Measurements from ENCODE around the gene ZMIZ1.

The ZMIZ1 gene

GRCh38 chr10:79249186-79250121 is 180.7 kb downstream of the ZMIZ1 start:
- H3K36me3 ChIP-seq = peaks cover 47% of the 10 kb centered on the region
- no peak for TF ChIP-seq Cebpa-rat (IDR thresholded peaks at IDR 0.05)
- H3K9me3 ChIP-seq = no peaks in the 10 kb centered on the region
- H4K20me1 ChIP-seq = peaks cover 100% of the 10 kb centered on the region
- peak overlapping the region; percentile 95 for H3K9ac ChIP-seq
- peak overlapping the region; percentile 97 for H3K4me2 ChIP-seq
- H3K4me3 ChIP-seq = peak overlapping the region; percentile 87; the same call in 1 of the 2 replicates
- peaks cover 98% of the 10 kb centered on the region for H3K4me1 ChIP-seq
- peak overlapping the region; percentile 98 for H3K27ac ChIP-seq
- no peaks in the 10 kb centered on the region for H3K27me3 ChIP-seq

- Histone ChIP-seq H3K27ac (peak overlapping the region; percentile 98), H3K27me3 (no peaks in the 10 kb centered on the region), H3K4me2 (peak overlapping the region; percentile 97), H4K20me1 (peaks cover 100% of the 10 kb centered on the region), H3K4me1 (peaks cover 95% of the 10 kb centered on the region), H3K9ac (peak overlapping the region; percentile 95; the same call in 1 of the 2 replicates), H3K9me3 (no peaks in the 10 kb centered on the region), H3K36me3 (peaks cover 56% of the 10 kb centered on the region), H3K4me3 (no peak overlapping the region)
- TF ChIP-seq Cebpa-rat (IDR thresholded peaks at IDR 0.05) = no peak
Measured at GRCh38 chr10:79250259-79250658, 181.5 kb downstream of the ZMIZ1 start.

GRCh38 chr10:79252450-79252849 is 183.7 kb downstream of the ZMIZ1 start:
- Histone ChIP-seq H3K4me2 (no peak overlapping the region), H3K27me3 (no peaks in the 10 kb centered on the region), H3K4me1 (peaks cover 74% of the 10 kb centered on the region), H3K9me3 (no peaks in the 10 kb centered on the region), H3K4me3 (no peak overlapping the region), H3K36me3 (peaks cover 71% of the 10 kb centered on the region), H4K20me1 (peaks cover 100% of the 10 kb centered on the region), H3K9ac (no peak overlapping the region), H3K27ac (no peak overlapping the region)
- no peak for TF ChIP-seq Cebpa-rat (IDR thresholded peaks at IDR 0.05)

GRCh38 chr10:79252971-79253370 is 184.2 kb downstream of the ZMIZ1 start:
- no peak for TF ChIP-seq Cebpa-rat (IDR thresholded peaks at IDR 0.05)
- Histone ChIP-seq H3K9ac (no peak overlapping the region), H3K4me2 (no peak overlapping the region)

GRCh38 chr10:79253704-79254103 is 184.9 kb downstream of the ZMIZ1 start:
- peaks cover 100% of the 10 kb centered on the region for H4K20me1 ChIP-seq
- peaks cover 84% of the 10 kb centered on the region for H3K36me3 ChIP-seq
- H3K4me2 ChIP-seq = no peak overlapping the region
- H3K4me1 ChIP-seq = peaks cover 69% of the 10 kb centered on the region
- no peaks in the 10 kb centered on the region for H3K27me3 ChIP-seq
- H3K9me3 ChIP-seq = no peaks in the 10 kb centered on the region
- H3K4me3 ChIP-seq = no peak overlapping the region
- TF ChIP-seq Cebpa-rat (IDR thresholded peaks at IDR 0.05) = no peak
- peak overlapping the region; percentile 38; the same call in 1 of the 2 replicates for H3K27ac ChIP-seq
- H3K9ac ChIP-seq = no peak overlapping the region

More at GRCh38 chr10:79252971-79253370, 184.2 kb downstream of the ZMIZ1 start:
- no peaks in the 10 kb centered on the region for H3K9me3 ChIP-seq
- H3K4me3 ChIP-seq = no peak overlapping the region
- peaks cover 76% of the 10 kb centered on the region for H3K36me3 ChIP-seq
- H3K27me3 ChIP-seq = no peaks in the 10 kb centered on the region
- H4K20me1 ChIP-seq = peaks cover 100% of the 10 kb centered on the region
- no peak overlapping the region for H3K27ac ChIP-seq
- peaks cover 72% of the 10 kb centered on the region for H3K4me1 ChIP-seq

GRCh38 chr10:79254333-79255006 is 185.7 kb downstream of the ZMIZ1 start:
- Histone ChIP-seq H3K27ac (peak overlapping the region; percentile 38; the same call in 1 of the 2 replicates), H3K4me3 (no peak overlapping the region), H4K20me1 (peaks cover 100% of the 10 kb centered on the region), H3K27me3 (no peaks in the 10 kb centered on the region), H3K4me2 (no peak overlapping the region), H3K9me3 (no peaks in the 10 kb centered on the region), H3K9ac (no peak overlapping the region), H3K36me3 (peaks cover 91% of the 10 kb centered on the region), H3K4me1 (peaks cover 69% of the 10 kb centered on the region)
- no peak for TF ChIP-seq Cebpa-rat (IDR thresholded peaks at IDR 0.05)

- H3K9ac ChIP-seq = no peak overlapping the region
- peaks cover 68% of the 10 kb centered on the region for H3K4me1 ChIP-seq
- no peak overlapping the region for H3K4me2 ChIP-seq
- H3K27me3 ChIP-seq = no peaks in the 10 kb centered on the region
- no peak overlapping the region for H3K27ac ChIP-seq
- no peak overlapping the region for H3K4me3 ChIP-seq
- no peaks in the 10 kb centered on the region for H3K9me3 ChIP-seq
- no peak for TF ChIP-seq Cebpa-rat (IDR thresholded peaks at IDR 0.05)
- peaks cover 97% of the 10 kb centered on the region for H3K36me3 ChIP-seq
- H4K20me1 ChIP-seq = peaks cover 100% of the 10 kb centered on the region
Measured at GRCh38 chr10:79255007-79255507, 186.3 kb downstream of the ZMIZ1 start.

- H3K36me3 ChIP-seq = peaks cover 97% of the 10 kb centered on the region
- TF ChIP-seq Cebpa-rat (IDR thresholded peaks at IDR 0.05) = no peak
- peaks cover 63% of the 10 kb centered on the region for H3K4me1 ChIP-seq
- H3K4me2 ChIP-seq = no peak overlapping the region
- H3K27ac ChIP-seq = no peak overlapping the region
- H3K9me3 ChIP-seq = no peaks in the 10 kb centered on the region
- H3K4me3 ChIP-seq = no peak overlapping the region
- peaks cover 100% of the 10 kb centered on the region for H4K20me1 ChIP-seq
- no peaks in the 10 kb centered on the region for H3K27me3 ChIP-seq
- no peak overlapping the region for H3K9ac ChIP-seq
Measured at GRCh38 chr10:79256264-79256806, 187.6 kb downstream of the ZMIZ1 start.

- peaks cover 98% of the 10 kb centered on the region for H3K36me3 ChIP-seq
- H3K9me3 ChIP-seq = no peaks in the 10 kb centered on the region
- no peak overlapping the region for H3K4me3 ChIP-seq
- no peak overlapping the region for H3K9ac ChIP-seq
- TF ChIP-seq Cebpa-rat (IDR thresholded peaks at IDR 0.05) = no peak
- H3K27me3 ChIP-seq = no peaks in the 10 kb centered on the region
- no peak overlapping the region for H3K4me2 ChIP-seq
- H3K4me1 ChIP-seq = peaks cover 65% of the 10 kb centered on the region
- H3K27ac ChIP-seq = no peak overlapping the region
- H4K20me1 ChIP-seq = peaks cover 100% of the 10 kb centered on the region
Measured at GRCh38 chr10:79258894-79259293, 190.1 kb downstream of the ZMIZ1 start.

All from BLaER1 (cell line).